ENCODE measurements around the gene NDUFS7.

NDUFS7 gene
- 42.9 to 57.7 (median 53.6) reads per million in 4 experiments for total RNA-seq

- peak; percentile 90 for DNase-seq
Measured at GRCh38 chr19:1383312-1384084, at the start of gene NDUFS7. TSS of gene NDUFS7 (plus strand) at chr19:1383907. CDS start at chr19:1383927, 20 bp downstream.

GRCh38 chr19:1336079-1336684, 47.5 kb upstream of the NDUFS7 start:
- no peak for DNase-seq

- DNase-seq = no peak
Measured at GRCh38 chr19:1340681-1341469, 42.8 kb upstream of the NDUFS7 start.

GRCh38 chr19:1343041-1343440, 40.7 kb upstream of the NDUFS7 start:
- DNase-seq = no peak

- DNase-seq = no peak
Measured at GRCh38 chr19:1349211-1349610, 34.5 kb upstream of the NDUFS7 start.

GRCh38 chr19:1350867-1351266, 32.8 kb upstream of the NDUFS7 start:
- DNase-seq = no peak

GRCh38 chr19:1351381-1351851, 32.3 kb upstream of the NDUFS7 start:
- DNase-seq = no peak

- DNase-seq = no peak
Measured at GRCh38 chr19:1353144-1353543, 30.6 kb upstream of the NDUFS7 start.

- DNase-seq = no peak
Measured at GRCh38 chr19:1354970-1355567, 28.6 kb upstream of the NDUFS7 start.

GRCh38 chr19:1355568-1356507, 27.9 kb upstream of the NDUFS7 start:
- DNase-seq = no peak

- no peak for DNase-seq
Measured at GRCh38 chr19:1356508-1356865, 27.2 kb upstream of the NDUFS7 start.

GRCh38 chr19:1357531-1358109, 26.1 kb upstream of the NDUFS7 start:
- no peak for DNase-seq

- no peak for DNase-seq
Measured at GRCh38 chr19:1360126-1360817, 23.4 kb upstream of the NDUFS7 start.

- no peak for DNase-seq
Measured at GRCh38 chr19:1360818-1361461, 22.8 kb upstream of the NDUFS7 start.

GRCh38 chr19:1361601-1362386, 21.9 kb upstream of the NDUFS7 start:
- no peak for DNase-seq

- no peak for DNase-seq
Measured at GRCh38 chr19:1362387-1363257, 21.1 kb upstream of the NDUFS7 start.

- no peak for DNase-seq
Measured at GRCh38 chr19:1363599-1363998, 20.1 kb upstream of the NDUFS7 start.

- DNase-seq = no peak
Measured at GRCh38 chr19:1364070-1364704, 19.5 kb upstream of the NDUFS7 start.
